A673 (cell line): ENCODE measurements around the gene EEFSEC.

Experiments used
- EZH2 ChIP-seq: fragments of 200-600 bp; sonication (generic); IDR thresholded peaks from 2 replicates; pipeline ENCODE4 v1.6.1; 2017; ENCODE audit warnings: borderline replicate concordance, low read depth, mild to moderate bottlenecking, mixed read lengths, antibody characterized with exemption, low read length; ENCODE audit not compliant: poor library complexity, severe bottlenecking
- TF ChIP-seq, protein P1 (sequence below): fragments of 300-800, 200-600 bp; sonication (generic); conservative IDR thresholded peaks from 2 replicates; pipeline ENCODE4 v1.5.1; 2017; ENCODE audit warnings: low read depth, mild to moderate bottlenecking, antibody characterized with exemption, low read length, moderate library complexity, mixed read lengths

DNA sequence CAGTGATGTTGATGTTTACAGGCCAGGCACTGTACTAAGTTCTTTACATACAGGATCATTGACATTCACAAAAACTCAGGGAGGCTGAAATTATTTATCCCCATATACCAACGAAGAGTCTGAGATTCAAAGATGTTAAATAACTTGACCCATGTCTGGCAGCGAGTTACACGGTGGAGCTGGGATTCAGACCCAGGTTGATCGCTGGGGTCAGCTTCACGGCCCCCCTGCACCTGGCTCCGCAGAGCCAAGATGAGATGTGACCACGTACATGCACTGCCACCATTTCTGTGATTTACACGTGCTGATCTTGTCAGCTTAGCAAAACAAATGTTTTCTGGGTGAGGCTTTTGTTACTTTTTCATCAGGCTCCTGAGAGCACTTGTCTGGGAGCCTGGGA, 109.8 kb downstream of the EEFSEC start:
- TF ChIP-seq, protein P1, sequence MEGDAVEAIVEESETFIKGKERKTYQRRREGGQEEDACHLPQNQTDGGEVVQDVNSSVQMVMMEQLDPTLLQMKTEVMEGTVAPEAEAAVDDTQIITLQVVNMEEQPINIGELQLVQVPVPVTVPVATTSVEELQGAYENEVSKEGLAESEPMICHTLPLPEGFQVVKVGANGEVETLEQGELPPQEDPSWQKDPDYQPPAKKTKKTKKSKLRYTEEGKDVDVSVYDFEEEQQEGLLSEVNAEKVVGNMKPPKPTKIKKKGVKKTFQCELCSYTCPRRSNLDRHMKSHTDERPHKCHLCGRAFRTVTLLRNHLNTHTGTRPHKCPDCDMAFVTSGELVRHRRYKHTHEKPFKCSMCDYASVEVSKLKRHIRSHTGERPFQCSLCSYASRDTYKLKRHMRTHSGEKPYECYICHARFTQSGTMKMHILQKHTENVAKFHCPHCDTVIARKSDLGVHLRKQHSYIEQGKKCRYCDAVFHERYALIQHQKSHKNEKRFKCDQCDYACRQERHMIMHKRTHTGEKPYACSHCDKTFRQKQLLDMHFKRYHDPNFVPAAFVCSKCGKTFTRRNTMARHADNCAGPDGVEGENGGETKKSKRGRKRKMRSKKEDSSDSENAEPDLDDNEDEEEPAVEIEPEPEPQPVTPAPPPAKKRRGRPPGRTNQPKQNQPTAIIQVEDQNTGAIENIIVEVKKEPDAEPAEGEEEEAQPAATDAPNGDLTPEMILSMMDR: no peak
- no peak for TF ChIP-seq EZH2
